HG03039 (cell line): ENCODE data around the gene KLHL5.
A peak's percentile ranks its signal among the peaks of the same experiment; 100 is the strongest.

ENCODE experiments used
- ATAC-seq: cut with Tn5 transposase; IDR thresholded peaks from one replicate; pipeline ENCODE4 v1.9.1; 2021; ENCODE audit warnings: mild to moderate bottlenecking, moderate library complexity; ENCODE audit not compliant: unreplicated experiment

KLHL5 gene

GRCh38 chr4:39043058-39043860 lies 18.8 kb upstream of the KLHL5 start:
- no peak for ATAC-seq

GRCh38 chr4:39043861-39044363 lies 18.1 kb upstream of the KLHL5 start:
- no peak for ATAC-seq

DNA sequence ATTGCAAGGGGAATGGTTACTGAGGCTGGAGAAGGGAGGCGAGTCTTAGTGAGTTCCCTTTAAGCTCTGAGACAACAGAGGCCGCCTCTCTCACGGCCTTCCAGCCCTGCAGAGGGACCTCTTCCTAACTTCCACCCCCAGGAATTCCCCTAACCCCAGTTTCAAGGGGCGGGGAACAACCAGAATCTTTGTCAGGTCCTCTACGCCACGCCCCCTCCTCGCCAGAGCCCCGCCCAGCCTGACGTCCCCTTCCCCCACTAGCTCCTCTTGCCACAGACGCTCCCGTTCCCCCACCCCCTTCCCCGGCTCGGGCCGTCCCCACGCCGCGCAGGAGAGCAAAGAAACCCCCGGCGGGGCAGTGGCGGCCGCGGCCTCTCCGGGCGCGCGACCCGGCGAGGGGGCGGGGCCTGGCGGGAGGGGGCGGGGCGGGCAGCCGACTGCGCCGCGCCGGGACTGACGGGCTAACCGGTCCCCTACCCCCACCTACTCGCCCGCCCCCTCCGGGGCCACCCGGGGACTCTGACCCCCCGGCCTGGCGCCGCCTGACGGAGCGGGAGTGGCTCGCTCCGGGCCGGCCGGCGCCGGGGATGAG lies 17.6 kb upstream of the KLHL5 start:
- peak; percentile 72 for ATAC-seq

DNA sequence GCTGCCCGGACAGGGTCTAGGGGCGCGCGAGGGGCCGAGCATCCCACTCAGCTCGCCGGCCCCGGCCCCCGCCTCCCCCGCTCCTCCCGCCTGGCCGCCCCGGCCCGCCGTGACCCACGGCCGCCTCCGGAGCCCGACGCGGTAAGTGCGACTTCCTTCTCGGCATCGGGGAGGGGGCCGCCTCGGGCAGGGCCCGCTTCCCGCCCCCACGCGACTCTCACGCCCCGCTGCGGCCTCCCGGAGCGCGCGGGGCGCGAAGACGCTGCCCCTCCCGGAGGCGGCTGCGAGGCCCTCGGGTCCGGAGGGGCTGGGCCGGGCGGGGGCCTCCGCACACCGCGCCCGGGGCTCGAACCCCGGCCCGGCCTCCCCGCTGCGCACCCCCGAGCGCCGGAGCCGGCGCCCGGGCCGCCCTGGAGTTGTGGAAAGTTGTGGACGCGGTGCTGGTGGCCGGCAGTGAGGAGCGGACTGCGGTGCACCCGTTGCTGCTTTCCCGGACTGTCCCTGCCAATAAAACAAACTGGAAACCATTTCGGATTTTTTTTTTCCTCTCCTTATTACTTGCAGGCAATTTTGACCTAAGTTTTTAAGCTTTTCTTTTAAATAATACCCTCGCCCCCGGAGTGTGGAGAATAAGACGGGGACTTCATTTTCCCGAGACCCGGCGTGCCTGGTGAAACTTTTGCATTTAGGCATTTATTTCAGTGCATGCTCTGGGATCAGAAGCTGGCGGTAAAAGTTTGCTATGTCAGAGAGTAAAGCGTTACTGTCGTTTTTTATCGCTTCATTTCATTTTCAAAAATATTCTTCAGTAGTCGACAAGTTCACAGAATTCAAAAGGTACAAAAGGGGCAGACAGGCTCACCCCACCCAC lies 16.8 kb upstream of the KLHL5 start:
- no peak for ATAC-seq

DNA sequence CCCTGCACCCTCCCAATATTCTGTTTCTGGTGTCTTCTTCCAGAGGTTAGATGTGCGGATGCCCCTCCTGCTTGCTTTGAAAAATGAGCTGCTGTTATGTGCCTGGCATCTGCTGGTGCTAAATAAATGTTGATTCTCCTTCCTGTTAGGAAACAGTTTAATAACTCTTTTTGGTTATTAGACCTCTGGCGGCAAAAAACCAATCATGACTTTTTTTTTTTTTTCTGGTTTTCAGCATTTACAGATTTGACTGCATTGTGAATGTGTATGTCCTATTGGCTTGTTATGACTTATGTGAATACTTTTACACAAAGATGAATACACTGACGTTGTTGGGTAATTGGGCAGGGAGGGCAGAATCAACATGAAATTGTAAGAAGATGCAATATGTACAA lies 16.2 kb upstream of the KLHL5 start:
- ATAC-seq, result no peak

DNA sequence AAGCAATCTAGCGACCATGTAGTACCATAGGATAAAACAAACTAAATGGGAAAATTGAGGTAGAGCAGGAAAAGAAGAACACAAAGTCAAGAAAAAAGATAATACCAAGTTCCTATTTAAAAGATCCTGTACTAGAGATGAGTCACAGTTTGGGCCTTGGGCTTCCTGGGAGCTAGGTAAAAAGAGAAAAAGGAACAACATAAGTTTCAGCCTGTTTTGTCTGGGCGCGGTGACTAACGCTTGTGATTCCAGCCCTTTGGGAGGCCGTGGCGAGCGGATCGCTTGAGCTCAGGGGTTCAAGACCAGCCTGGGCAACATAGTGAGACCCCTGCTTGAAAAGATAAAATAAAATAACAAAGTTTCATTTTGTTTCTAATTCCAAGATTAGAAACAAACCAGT lies 15.8 kb upstream of the KLHL5 start:
- no peak for ATAC-seq

- no peak for ATAC-seq
Measured at GRCh38 chr4:39047681-39048080, 14.4 kb upstream of the KLHL5 start.

- no peak for ATAC-seq
Measured at GRCh38 chr4:39048311-39048710, 13.7 kb upstream of the KLHL5 start.

- ATAC-seq, result no peak
Measured at GRCh38 chr4:39050590-39050989, 11.4 kb upstream of the KLHL5 start.

GRCh38 chr4:39051492-39051891 lies 10.5 kb upstream of the KLHL5 start:
- ATAC-seq, result no peak

GRCh38 chr4:39053983-39054382 lies 8.0 kb upstream of the KLHL5 start:
- ATAC-seq, result no peak

DNA sequence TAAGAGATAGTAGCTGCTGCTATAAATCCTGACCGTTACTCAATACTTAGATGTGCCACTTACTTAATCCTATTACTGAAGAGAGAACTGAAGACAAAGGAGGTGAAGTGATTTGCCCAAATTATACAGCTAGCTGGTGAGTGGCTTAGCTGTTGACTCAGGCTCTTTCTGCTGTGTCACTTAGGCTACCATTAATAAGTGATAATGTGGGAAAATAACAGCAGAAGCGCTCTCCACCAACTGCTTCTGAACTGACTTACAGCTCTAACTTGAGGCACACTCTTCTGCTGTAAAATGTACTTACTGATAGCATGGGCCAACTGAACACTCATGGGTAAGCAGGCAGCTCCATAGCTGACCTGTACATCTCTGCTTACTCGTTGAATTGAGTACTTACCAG lies 7.5 kb upstream of the KLHL5 start:
- ATAC-seq, result no peak

DNA sequence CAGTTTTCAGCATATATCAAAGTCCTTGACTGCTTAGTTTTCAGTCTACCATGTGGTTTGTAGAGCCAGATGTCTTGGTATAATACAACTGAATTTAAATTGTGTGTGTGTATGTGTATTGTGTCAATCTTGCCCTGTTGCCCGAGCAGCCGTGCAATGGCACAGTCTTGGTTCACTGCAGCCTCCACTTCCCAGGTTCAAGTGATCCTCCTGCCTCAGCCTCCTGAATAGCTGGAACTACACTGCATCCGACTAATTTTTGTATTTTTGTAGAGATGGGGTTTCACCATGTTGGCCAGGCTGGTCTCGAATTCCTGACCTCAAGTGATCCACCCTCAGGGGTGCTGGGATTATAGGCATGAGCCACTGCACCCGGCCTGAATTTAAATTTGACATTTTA lies 6.0 kb upstream of the KLHL5 start:
- no peak for ATAC-seq

- ATAC-seq, result no peak
Measured at GRCh38 chr4:39061457-39061856, 575 bp upstream of the KLHL5 start.

DNA sequence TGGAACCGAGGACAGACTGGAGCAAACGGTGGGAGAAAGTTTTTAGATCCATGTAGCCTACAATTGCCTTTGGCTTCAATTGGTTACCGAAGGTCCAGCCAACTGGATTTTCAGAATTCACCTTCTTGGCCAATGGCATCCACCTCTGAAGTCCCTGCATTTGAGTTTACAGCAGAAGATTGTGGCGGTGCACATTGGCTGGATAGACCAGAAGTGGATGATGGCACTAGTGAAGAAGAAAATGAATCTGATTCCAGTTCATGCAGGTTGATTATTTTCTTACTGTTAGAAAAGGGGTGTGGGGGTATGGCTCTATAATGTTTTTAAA lies 702 bp downstream of the KLHL5 start:
- ATAC-seq, result no peak

DNA sequence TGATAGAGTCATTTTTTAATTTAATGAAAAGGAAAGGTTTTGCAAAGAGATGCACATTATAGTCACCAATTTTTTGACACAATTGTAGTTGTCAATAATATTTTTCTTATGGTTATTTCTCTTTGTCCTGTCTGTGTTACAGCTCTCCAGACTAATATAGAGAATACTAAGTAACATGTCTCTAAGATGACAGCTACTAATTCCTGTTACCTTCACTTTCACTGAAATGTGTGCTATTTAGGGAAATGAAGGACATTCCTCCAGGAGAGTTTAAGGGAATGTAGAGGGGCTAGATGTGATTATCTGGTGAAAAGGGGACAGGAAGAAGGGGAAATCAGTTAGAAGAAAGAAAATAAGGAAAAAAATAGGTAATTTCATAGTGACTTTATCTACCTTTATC lies 1.4 kb downstream of the KLHL5 start:
- no peak for ATAC-seq

DNA sequence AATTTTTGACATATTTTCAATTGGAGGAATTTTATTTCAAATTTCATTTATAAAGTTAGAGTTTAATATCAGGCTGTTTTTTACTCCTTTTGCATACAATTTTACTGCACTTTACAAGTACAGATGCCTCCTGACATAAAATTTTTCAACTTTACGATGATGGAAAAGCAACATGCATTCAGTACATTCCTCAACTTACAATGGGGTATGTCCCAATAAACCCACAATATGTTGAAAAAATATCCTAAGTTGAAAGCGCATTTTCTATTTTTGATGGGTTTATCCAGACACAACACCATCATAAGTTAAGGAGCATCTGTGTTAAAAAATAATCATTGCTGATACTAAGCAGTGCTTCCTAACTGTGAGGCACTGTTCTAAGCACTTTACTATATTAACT lies 4.3 kb downstream of the KLHL5 start:
- ATAC-seq, result no peak

DNA sequence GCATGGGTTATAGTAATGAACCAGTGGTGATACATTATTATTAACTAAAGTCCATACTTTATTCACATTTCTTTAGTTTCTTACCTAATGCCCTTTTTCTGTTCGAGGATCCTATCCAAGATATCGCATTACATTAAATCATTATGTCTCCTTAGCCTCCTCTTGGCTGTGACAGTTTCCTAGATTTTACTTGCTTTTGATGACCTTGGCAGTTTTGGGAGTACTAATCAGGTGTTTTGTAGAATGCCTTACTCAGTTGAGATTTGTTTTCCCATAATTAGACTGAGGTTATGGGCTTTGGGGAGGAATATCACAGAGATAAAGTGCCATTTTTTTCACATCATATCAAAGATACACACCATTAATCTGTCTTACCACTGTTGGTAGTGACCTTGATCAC lies 5.0 kb downstream of the KLHL5 start:
- no peak for ATAC-seq

DNA sequence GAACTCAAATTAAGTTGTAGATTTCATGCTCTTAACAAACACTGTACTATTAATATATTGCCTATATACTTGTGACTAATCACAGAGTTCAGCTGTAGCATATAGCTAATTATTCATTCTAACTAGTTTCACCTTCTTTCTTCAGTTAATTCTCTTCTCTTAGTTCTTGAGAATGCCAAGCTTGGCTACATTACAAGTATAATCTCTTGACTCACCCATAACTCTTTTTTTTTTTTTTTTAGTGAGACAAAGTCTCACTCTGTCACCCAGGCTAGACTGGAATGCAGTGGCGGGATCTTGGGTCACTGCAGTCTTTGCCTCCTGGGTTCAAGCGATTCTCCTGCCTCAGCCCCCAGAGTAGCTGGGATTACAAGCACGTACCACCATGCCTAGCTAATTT lies 5.4 kb downstream of the KLHL5 start:
- ATAC-seq, result no peak

DNA sequence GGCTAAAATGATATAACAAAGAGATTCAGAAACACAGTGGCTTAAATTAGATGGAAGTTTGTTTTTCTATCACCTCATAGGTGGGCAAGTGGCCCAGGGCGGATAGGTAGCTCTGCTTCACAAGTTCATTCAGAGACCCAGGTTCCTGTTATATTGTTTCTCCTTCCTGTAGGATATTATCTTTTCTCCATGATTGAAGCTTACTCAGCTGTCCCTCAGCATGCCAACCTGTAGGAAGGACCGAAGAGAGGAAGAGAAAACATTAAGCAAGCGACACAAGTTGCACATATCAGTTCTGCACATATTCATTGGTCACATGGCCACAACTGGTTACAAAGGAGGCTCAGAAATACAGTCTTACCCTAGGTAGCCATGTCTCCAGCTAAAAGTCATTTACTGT lies 6.9 kb downstream of the KLHL5 start:
- no peak for ATAC-seq

- no peak for ATAC-seq
Measured at GRCh38 chr4:39078829-39079228, 16.8 kb downstream of the KLHL5 start.

DNA sequence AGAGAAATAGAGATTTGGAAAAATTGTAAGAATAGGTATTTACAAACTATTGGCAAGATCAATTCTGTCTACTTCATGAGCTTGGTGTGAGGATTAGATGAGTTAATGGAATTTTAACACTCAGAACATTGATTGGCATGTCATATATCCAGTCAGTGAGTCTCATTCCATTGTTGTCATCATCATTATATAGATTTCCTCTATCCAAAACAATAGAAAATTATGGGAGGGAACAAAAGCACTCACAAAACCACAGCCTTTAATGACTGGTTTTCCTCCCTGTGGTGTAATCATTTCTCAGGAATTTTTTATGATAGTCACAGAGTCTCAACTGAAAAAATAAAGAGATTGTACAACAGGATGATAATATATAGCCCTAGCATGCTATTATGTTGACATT lies 21.1 kb downstream of the KLHL5 start:
- no peak for ATAC-seq
